ENCODE data around the gene SLC4A2.

SLC4A2 gene

GRCh38 chr7:151079199-151079910, 20.0 kb downstream of the SLC4A2 start:
- H3K27me3 ChIP-seq (ENCODE audit: low read depth, low read length) = no peaks in the 10 kb centered on the region
- no peaks in the 10 kb centered on the region for H3K9me3 ChIP-seq (ENCODE audit: control insufficient read depth in 1 of 2, low read length in 2 of 2)
- H3K27ac ChIP-seq (ENCODE audit: low read length) = peak overlapping the region; percentile 60
- H3K4me3 ChIP-seq (ENCODE audit: low read depth in 1 of 2, low read length in 2 of 2) = peak overlapping the region; percentile 86 to 89
- H3K36me3 ChIP-seq (ENCODE audit: control insufficient read depth in 1 of 2, insufficient read depth in 2 of 2, low read length in 2 of 2) = peaks cover 15 to 28% of the 10 kb centered on the region in 2 donors
- peaks cover 14 to 41% of the 10 kb centered on the region in 2 donors for H3K4me1 ChIP-seq (ENCODE audit: control insufficient read depth in 1 of 2, insufficient read depth in 2 of 2, low read length in 2 of 2)

GRCh38 chr7:151080067-151080521, 20.7 kb downstream of the SLC4A2 start:
- Histone ChIP-seq H3K4me1 (ENCODE audit: control insufficient read depth in 1 of 2, insufficient read depth in 2 of 2, low read length in 2 of 2) (peaks cover 14 to 42% of the 10 kb centered on the region in 2 donors), H3K27ac (ENCODE audit: low read length) (peak overlapping the region; percentile 60), H3K4me3 (ENCODE audit: low read depth in 1 of 2, low read length in 2 of 2) (peak overlapping the region; percentile 86 to 89), H3K9me3 (ENCODE audit: control insufficient read depth in 1 of 2, low read length in 2 of 2) (no peaks in the 10 kb centered on the region), H3K36me3 (ENCODE audit: control insufficient read depth in 1 of 2, insufficient read depth in 2 of 2, low read length in 2 of 2) (peaks cover 8 to 20% of the 10 kb centered on the region in 2 donors), H3K27me3 (ENCODE audit: low read depth, low read length) (no peaks in the 10 kb centered on the region)

- peak within 1 kb of the TSS; percentile 86 to 89 for H3K4me3 ChIP-seq (ENCODE audit: low read depth in 1 of 2, low read length in 2 of 2)
- H3K9me3 ChIP-seq (ENCODE audit: control insufficient read depth in 1 of 2, low read length in 2 of 2) = no peaks in the 10 kb centered on the region
- H3K27ac ChIP-seq (ENCODE audit: low read length) = peak within 1 kb of the TSS; percentile 77
- H3K4me1 ChIP-seq (ENCODE audit: control insufficient read depth in 1 of 2, insufficient read depth in 2 of 2, low read length in 2 of 2) = peaks cover 17 to 48% of the 10 kb centered on the region in 2 donors
- no peaks in the 10 kb centered on the region for H3K27me3 ChIP-seq (ENCODE audit: low read depth, low read length)
- H3K36me3 ChIP-seq (ENCODE audit: control insufficient read depth in 1 of 2, insufficient read depth in 2 of 2, low read length in 2 of 2) = peaks cover 6 to 15% of the 10 kb centered on the region in 2 donors
Measured at GRCh38 chr7:151080522-151081169, 21.3 kb downstream of the SLC4A2 start, which contains the start of gene FASTK. FASTK (minus strand) TSS chr7:151080809; CDS start chr7:151080766, 43 bp downstream.

GRCh38 chr7:151081170-151082101, 22.0 kb downstream of the SLC4A2 start:
- peak overlapping the region; percentile 86 to 89 for H3K4me3 ChIP-seq (ENCODE audit: low read depth in 1 of 2, low read length in 2 of 2)
- H3K36me3 ChIP-seq (ENCODE audit: control insufficient read depth in 1 of 2, insufficient read depth in 2 of 2, low read length in 2 of 2) = peaks cover 0 to 9% of the 10 kb centered on the region in 2 donors
- H3K4me1 ChIP-seq (ENCODE audit: control insufficient read depth in 1 of 2, insufficient read depth in 2 of 2, low read length in 2 of 2) = peaks cover 18 to 51% of the 10 kb centered on the region in 2 donors
- H3K27ac ChIP-seq (ENCODE audit: low read length) = peak overlapping the region; percentile 77
- H3K9me3 ChIP-seq (ENCODE audit: control insufficient read depth in 1 of 2, low read length in 2 of 2) = no peaks in the 10 kb centered on the region
- H3K27me3 ChIP-seq (ENCODE audit: low read depth, low read length) = no peaks in the 10 kb centered on the region

- no peaks in the 10 kb centered on the region for H3K9me3 ChIP-seq (ENCODE audit: control insufficient read depth in 1 of 2, low read length in 2 of 2)
- no peaks in the 10 kb centered on the region for H3K27me3 ChIP-seq (ENCODE audit: low read depth, low read length)
- H3K27ac ChIP-seq (ENCODE audit: low read length) = peak overlapping the region; percentile 77
- H3K4me1 ChIP-seq (ENCODE audit: control insufficient read depth in 1 of 2, insufficient read depth in 2 of 2, low read length in 2 of 2) = peaks cover 18 to 51% of the 10 kb centered on the region in 2 donors
- peak overlapping the region; percentile 74 to 89 for H3K4me3 ChIP-seq (ENCODE audit: low read depth in 1 of 2, low read length in 2 of 2)
- H3K36me3 ChIP-seq (ENCODE audit: control insufficient read depth in 1 of 2, insufficient read depth in 2 of 2, low read length in 2 of 2) = peaks cover 0 to under 1% of the 10 kb centered on the region in 2 donors
Measured at GRCh38 chr7:151082141-151083070, 23.0 kb downstream of the SLC4A2 start.

GRCh38 chr7:151083071-151083823, 23.9 kb downstream of the SLC4A2 start, which contains the start of gene TMUB1:
TMUB1 (minus strand) TSS chr7:151083493; CDS start chr7:151082563, 930 bp downstream.
- no peaks in the 10 kb centered on the region for H3K9me3 ChIP-seq (ENCODE audit: control insufficient read depth in 1 of 2, low read length in 2 of 2)
- no peaks in the 10 kb centered on the region for H3K27me3 ChIP-seq (ENCODE audit: low read depth, low read length)
- H3K27ac ChIP-seq (ENCODE audit: low read length) = peak within 1 kb of the TSS; percentile 77
- H3K36me3 ChIP-seq (ENCODE audit: control insufficient read depth in 1 of 2, insufficient read depth in 2 of 2, low read length in 2 of 2) = no peaks in the 10 kb centered on the region
- H3K4me3 ChIP-seq (ENCODE audit: low read depth in 1 of 2, low read length in 2 of 2) = peak within 1 kb of the TSS; percentile 74 to 89
- peaks cover 24 to 55% of the 10 kb centered on the region in 2 donors for H3K4me1 ChIP-seq (ENCODE audit: control insufficient read depth in 1 of 2, insufficient read depth in 2 of 2, low read length in 2 of 2)

GRCh38 chr7:151083824-151084160, 24.4 kb downstream of the SLC4A2 start:
- Histone ChIP-seq H3K27ac (ENCODE audit: low read length) (no peak overlapping the region), H3K4me3 (ENCODE audit: low read depth in 1 of 2, low read length in 2 of 2) (peak overlapping the region; percentile 74 to 89), H3K36me3 (ENCODE audit: control insufficient read depth in 1 of 2, insufficient read depth in 2 of 2, low read length in 2 of 2) (no peaks in the 10 kb centered on the region), H3K27me3 (ENCODE audit: low read depth, low read length) (no peaks in the 10 kb centered on the region), H3K4me1 (ENCODE audit: control insufficient read depth in 1 of 2, insufficient read depth in 2 of 2, low read length in 2 of 2) (peaks cover 29 to 53% of the 10 kb centered on the region in 2 donors), H3K9me3 (ENCODE audit: control insufficient read depth in 1 of 2, low read length in 2 of 2) (no peaks in the 10 kb centered on the region)

GRCh38 chr7:151085329-151085690, 25.9 kb downstream of the SLC4A2 start:
- Histone ChIP-seq H3K36me3 (ENCODE audit: control insufficient read depth in 1 of 2, insufficient read depth in 2 of 2, low read length in 2 of 2) (no peaks in the 10 kb centered on the region), H3K4me1 (ENCODE audit: control insufficient read depth in 1 of 2, insufficient read depth in 2 of 2, low read length in 2 of 2) (peaks cover 36 to 51% of the 10 kb centered on the region in 2 donors), H3K27ac (ENCODE audit: low read length) (peak overlapping the region; percentile 51), H3K27me3 (ENCODE audit: low read depth, low read length) (no peaks in the 10 kb centered on the region), H3K9me3 (ENCODE audit: control insufficient read depth in 1 of 2, low read length in 2 of 2) (no peaks in the 10 kb centered on the region), H3K4me3 (ENCODE audit: low read depth in 1 of 2, low read length in 2 of 2) (peak overlapping the region; percentile 48 to 68)

- Histone ChIP-seq H3K4me1 (ENCODE audit: control insufficient read depth in 1 of 2, insufficient read depth in 2 of 2, low read length in 2 of 2) (peaks cover 36 to 54% of the 10 kb centered on the region in 2 donors), H3K9me3 (ENCODE audit: control insufficient read depth in 1 of 2, low read length in 2 of 2) (no peaks in the 10 kb centered on the region), H3K4me3 (ENCODE audit: low read depth in 1 of 2, low read length in 2 of 2) (peak within 1 kb of the TSS; percentile 71 to 86), H3K27me3 (ENCODE audit: low read depth, low read length) (no peaks in the 10 kb centered on the region), H3K27ac (ENCODE audit: low read length) (peak within 1 kb of the TSS; percentile 51), H3K36me3 (ENCODE audit: control insufficient read depth in 1 of 2, insufficient read depth in 2 of 2, low read length in 2 of 2) (no peaks in the 10 kb centered on the region)
Measured at GRCh38 chr7:151085691-151086620, 26.6 kb downstream of the SLC4A2 start, which contains the start of gene AGAP3. AGAP3 (plus strand) TSS chr7:151086475; CDS start chr7:151086742, 267 bp downstream.

All from muscle layer of duodenum (tissue), 2 donors.